ENCODE data around the gene PTPRN2. TPM values are rescaled to one million over a fixed set of nuclear protein-coding genes. Genes with fewer than 3 reads are reported as not detected.

The PTPRN2 gene
- total RNA-seq, 1 experiment from 2014 or later = 2.1 TPM

GRCh38 chr7:158361326-158361946 is 226.2 kb downstream of the PTPRN2 start:
- no peaks in the 10 kb centered on the region for H3K36me3 ChIP-seq (ENCODE audit: control insufficient read depth in 1 of 2, insufficient read depth in 2 of 2, low read length in 2 of 2)
- POLR2A ChIA-PET = no interaction called here
- no peaks in the 10 kb centered on the region for H3K9me3 ChIP-seq (ENCODE audit: control insufficient read depth in 1 of 2, insufficient read depth in 1 of 2, low read depth in 1 of 2, low read length in 2 of 2)
- no peaks in the 10 kb centered on the region for H3K79me2 ChIP-seq (ENCODE audit: insufficient read depth, low read length)
- no peaks in the 10 kb centered on the region for H3K9me2 ChIP-seq (ENCODE audit: insufficient read depth)
- H3K27ac ChIP-seq (ENCODE audit: low read depth, low read length) = no peak overlapping the region
- BruUV-seq (replicated peaks) = no TSS peak
- no peaks in the 10 kb centered on the region for H3K4me1 ChIP-seq (ENCODE audit: control insufficient read depth in 1 of 2, insufficient read depth in 2 of 2, low read length in 2 of 2)
- no peak overlapping the region for H2AFZ ChIP-seq (ENCODE audit: low read depth, low read length, poor library complexity, severe bottlenecking)
- no peak overlapping the region for H3K4me2 ChIP-seq (ENCODE audit: low read length)
- no peak overlapping the region for H3K9ac ChIP-seq (ENCODE audit: low read length)
- CTCF ChIA-PET = no interaction called here
- no peaks in the 10 kb centered on the region for H3K27me3 ChIP-seq (ENCODE audit: insufficient read depth, low read length)
- ATAC-seq (no peak), DNase-seq (ENCODE audit: low read depth, low spot score) (no peak)
- no peaks in the 10 kb centered on the region for H4K20me1 ChIP-seq (ENCODE audit: insufficient read depth)
- TF ChIP-seq SP1 (IDR thresholded peaks at IDR 0.05; ENCODE audit: low read depth) = no peak
- TF ChIP-seq SIN3A (IDR thresholded peaks at IDR 0.05; ENCODE audit: low read depth) = no peak
- no peak for TF ChIP-seq ZFX (IDR thresholded peaks at IDR 0.05)
- no peak for TF ChIP-seq CTCF (IDR thresholded peaks at IDR 0.05 in 2 of 3, conservative IDR thresholded peaks at IDR 0.05 in 1 of 3; ENCODE audit: borderline replicate concordance in 1 of 3, insufficient read depth in 1 of 3, low read depth in 2 of 3, low read length in 2 of 3)
- no peak for TF ChIP-seq ZBTB33 (IDR thresholded peaks at IDR 0.05; ENCODE audit: extremely low read depth, insufficient replicate concordance, low read length)
- TF ChIP-seq YY1 (IDR thresholded peaks at IDR 0.05; ENCODE audit: extremely low read depth, insufficient replicate concordance, low read depth, low read length) = no peak
- TF ChIP-seq CEBPB (IDR thresholded peaks at IDR 0.05; ENCODE audit: low read depth) = no peak
- no peak for TF ChIP-seq ZNF274 (IDR thresholded peaks at IDR 0.05; ENCODE audit: low read depth, low read length)
- no peak for TF ChIP-seq POLR2A (IDR thresholded peaks at IDR 0.05; ENCODE audit: borderline replicate concordance, extremely low read depth, insufficient read depth, insufficient read length)
- no peak for TF ChIP-seq FOSL1 (IDR thresholded peaks at IDR 0.05; ENCODE audit: low read depth)
- no peak for TF ChIP-seq POLR2AphosphoS5 (IDR thresholded peaks at IDR 0.05; ENCODE audit: low read depth, low read length)
- TF ChIP-seq TCF7L2 (IDR thresholded peaks at IDR 0.05; ENCODE audit: borderline replicate concordance, extremely low read depth, insufficient read depth, insufficient read length) = no peak
- TF ChIP-seq MAX (IDR thresholded peaks at IDR 0.05) = no peak
- TF ChIP-seq RAD21 (IDR thresholded peaks at IDR 0.05; ENCODE audit: low read depth) = no peak
- TF ChIP-seq ELF1 (IDR thresholded peaks at IDR 0.05; ENCODE audit: borderline replicate concordance, low read depth) = no peak
- TF ChIP-seq EGR1 (IDR thresholded peaks at IDR 0.05; ENCODE audit: low read depth) = no peak
- TF ChIP-seq EZH2phosphoT487 (IDR thresholded peaks at IDR 0.05; ENCODE audit: borderline replicate concordance) = no peak
- no peak for TF ChIP-seq CBX3 (IDR thresholded peaks at IDR 0.05; ENCODE audit: low read depth)
- no peak for TF ChIP-seq JUND (IDR thresholded peaks at IDR 0.05)
- TF ChIP-seq EZH2 (IDR thresholded peaks at IDR 0.05) = no peak
- H3K4me3 ChIP-seq (replicated peaks in 1 of 2; ENCODE audit: low read depth in 1 of 2, low read length in 2 of 2) = no peak overlapping the region
- intact Hi-C loops (cut with micrococcal nuclease) = no loop called here
- RAD21 ChIA-PET (ENCODE audit: low non-redundant PET in 1 of 2, low total read pairs in 2 of 2, uncharacterized antibody in 2 of 2, unreplicated experiment in 2 of 2) = no interaction called here
